ENCODE results near the gene TNFRSF19.

Gene TNFRSF19

GRCh38 chr13:23683084-23683483 lies 112.9 kb downstream of the TNFRSF19 start:
- Histone ChIP-seq H3K4me3 (ENCODE audit: low read length) (no peak overlapping the region), H3K4me2 (ENCODE audit: low read depth, low read length) (no peak overlapping the region), H3F3A (ENCODE audit: insufficient read depth, low read length) (no peaks in the 10 kb centered on the region), H3K36me3 (replicated peaks; ENCODE audit: insufficient read depth, low read length) (no peaks in the 10 kb centered on the region), H3K27ac (ENCODE audit: low read length) (no peak overlapping the region), H3K27me3 (replicated peaks; ENCODE audit: insufficient read depth, low read length) (no peaks in the 10 kb centered on the region), H3K79me2 (ENCODE audit: low read length) (no peaks in the 10 kb centered on the region), H3K4me1 (ENCODE audit: low read length) (no peaks in the 10 kb centered on the region), H2AFZ (ENCODE audit: low read length) (no peak overlapping the region), H3K9me2 (replicated peaks; ENCODE audit: insufficient read depth, low read length) (no peaks in the 10 kb centered on the region), H3K9me3 (replicated peaks; ENCODE audit: insufficient read depth, low read length) (no peaks in the 10 kb centered on the region), H3K9ac (ENCODE audit: low read length) (no peak overlapping the region), H4K20me1 (ENCODE audit: insufficient read depth, low read length) (no peaks in the 10 kb centered on the region)
- TF ChIP-seq CTCF (IDR thresholded peaks at IDR 0.05; ENCODE audit: low read length) (no peak), EZH2phosphoT487 (IDR thresholded peaks at IDR 0.05; ENCODE audit: low read length) (no peak), EZH2 (optimal IDR thresholded peaks at IDR 0.05; ENCODE audit: low read depth, low read length) (no peak)
- DNase-seq: no peak

DNA sequence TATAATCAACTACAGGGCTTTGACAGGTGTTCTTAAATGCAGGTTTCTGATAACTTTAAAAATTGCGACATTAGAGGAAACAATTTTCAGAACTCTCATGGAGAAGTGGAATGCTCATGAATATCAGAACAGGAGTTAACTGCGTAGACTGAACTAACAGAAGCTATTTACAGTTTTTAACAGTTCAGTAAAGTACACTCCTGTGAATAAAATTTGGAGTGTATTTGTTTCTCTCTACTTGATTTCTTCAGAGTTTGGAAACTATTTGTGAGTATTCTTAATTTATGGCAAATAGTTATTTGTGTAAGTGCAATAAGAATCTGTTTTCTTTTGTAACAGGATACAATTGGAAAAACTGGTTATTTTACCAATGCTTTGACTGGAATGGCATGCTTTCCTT lies 114.4 kb downstream of the TNFRSF19 start:
- no peaks in the 10 kb centered on the region for H3K36me3 ChIP-seq (replicated peaks; ENCODE audit: insufficient read depth, low read length)
- no peak overlapping the region for H3K4me3 ChIP-seq (ENCODE audit: low read length)
- H3K27ac ChIP-seq (ENCODE audit: low read length): no peak overlapping the region
- H4K20me1 ChIP-seq (ENCODE audit: insufficient read depth, low read length): no peaks in the 10 kb centered on the region
- H3K9me3 ChIP-seq (replicated peaks; ENCODE audit: insufficient read depth, low read length): no peaks in the 10 kb centered on the region
- no peak overlapping the region for H3K4me2 ChIP-seq (ENCODE audit: low read depth, low read length)
- DNase-seq: no peak
- no peaks in the 10 kb centered on the region for H3K27me3 ChIP-seq (replicated peaks; ENCODE audit: insufficient read depth, low read length)
- H3K4me1 ChIP-seq (ENCODE audit: low read length): no peaks in the 10 kb centered on the region
- H3F3A ChIP-seq (ENCODE audit: insufficient read depth, low read length): no peaks in the 10 kb centered on the region
- H2AFZ ChIP-seq (ENCODE audit: low read length): no peak overlapping the region
- H3K9me2 ChIP-seq (replicated peaks; ENCODE audit: insufficient read depth, low read length): no peaks in the 10 kb centered on the region
- H3K79me2 ChIP-seq (ENCODE audit: low read length): no peaks in the 10 kb centered on the region
- TF ChIP-seq CTCF (IDR thresholded peaks at IDR 0.05; ENCODE audit: low read length): no peak
- TF ChIP-seq EZH2 (optimal IDR thresholded peaks at IDR 0.05; ENCODE audit: low read depth, low read length): no peak
- no peak for TF ChIP-seq EZH2phosphoT487 (IDR thresholded peaks at IDR 0.05; ENCODE audit: low read length)
- H3K9ac ChIP-seq (ENCODE audit: low read length): no peak overlapping the region

GRCh38 chr13:23685416-23685815 lies 115.2 kb downstream of the TNFRSF19 start:
- Histone ChIP-seq H3F3A (ENCODE audit: insufficient read depth, low read length) (no peaks in the 10 kb centered on the region), H3K9me2 (replicated peaks; ENCODE audit: insufficient read depth, low read length) (no peaks in the 10 kb centered on the region), H3K9ac (ENCODE audit: low read length) (no peak overlapping the region), H3K27ac (ENCODE audit: low read length) (no peak overlapping the region), H3K4me1 (ENCODE audit: low read length) (no peaks in the 10 kb centered on the region), H3K4me3 (ENCODE audit: low read length) (no peak overlapping the region), H2AFZ (ENCODE audit: low read length) (no peak overlapping the region), H3K27me3 (replicated peaks; ENCODE audit: insufficient read depth, low read length) (no peaks in the 10 kb centered on the region), H3K79me2 (ENCODE audit: low read length) (no peaks in the 10 kb centered on the region), H3K36me3 (replicated peaks; ENCODE audit: insufficient read depth, low read length) (no peaks in the 10 kb centered on the region), H3K9me3 (replicated peaks; ENCODE audit: insufficient read depth, low read length) (no peaks in the 10 kb centered on the region), H3K4me2 (ENCODE audit: low read depth, low read length) (no peak overlapping the region), H4K20me1 (ENCODE audit: insufficient read depth, low read length) (no peaks in the 10 kb centered on the region)
- DNase-seq: no peak
- TF ChIP-seq CTCF (IDR thresholded peaks at IDR 0.05; ENCODE audit: low read length): no peak
- TF ChIP-seq EZH2 (optimal IDR thresholded peaks at IDR 0.05; ENCODE audit: low read depth, low read length): no peak

Measured in MM.1S (cell line).